ENCODE measurements around the gene PGR. TPM values are rescaled to one million over a fixed set of nuclear protein-coding genes. Genes with fewer than 3 reads are reported as not detected.

The PGR gene
- polyA plus RNA-seq, 1 of the 3 experiments (the other 2 are of a cell fraction): not detected

DNA sequence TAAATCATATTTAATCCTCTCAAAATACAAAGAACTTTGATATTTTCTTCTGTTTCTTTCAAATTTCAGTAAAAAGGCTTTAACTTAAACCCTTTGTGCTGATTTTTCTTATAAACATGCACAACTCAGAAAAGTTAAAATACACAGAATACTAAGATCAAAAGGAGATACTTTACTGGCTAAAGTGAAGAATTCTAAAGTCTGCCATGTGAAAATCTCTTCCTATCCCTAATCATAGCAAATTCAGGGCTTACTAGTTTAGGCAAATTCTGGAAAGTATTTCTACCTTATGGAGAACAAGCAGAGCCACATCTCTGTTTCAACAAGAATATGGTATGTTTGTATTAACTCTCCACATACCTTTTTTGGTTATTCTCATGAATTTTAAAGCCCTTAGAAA is 96.6 kb downstream of the PGR start:
- H3K4me1 ChIP-seq (ENCODE audit: control insufficient read depth in 1 of 2, insufficient read depth in 2 of 2, low read depth in 1 of 2, low read length in 1 of 2): no peaks in the 10 kb centered on the region
- H3K79me2 ChIP-seq (ENCODE audit: insufficient read depth): no peaks in the 10 kb centered on the region
- H3F3A ChIP-seq (replicated peaks; ENCODE audit: insufficient read depth): no peaks in the 10 kb centered on the region
- H3K4me2 ChIP-seq: no peak overlapping the region
- no peak overlapping the region for H3K4me3 ChIP-seq (ENCODE audit: low read depth in 2 of 2, low read length in 1 of 2)
- H2AFZ ChIP-seq (ENCODE audit: low read depth): no peak overlapping the region
- CTCF ChIA-PET: no interaction called here
- no peaks in the 10 kb centered on the region for H4K20me1 ChIP-seq (ENCODE audit: insufficient read depth)
- H3K9me2 ChIP-seq: no peaks in the 10 kb centered on the region
- DNase-seq: no peak
- POLR2A ChIA-PET: no interaction called here
- no peaks in the 10 kb centered on the region for H3K9me3 ChIP-seq
- no peak overlapping the region for H3K9ac ChIP-seq
- H3K27ac ChIP-seq (ENCODE audit: low read depth in 2 of 2, low read length in 1 of 2): no peak overlapping the region
- no peaks in the 10 kb centered on the region for H3K27me3 ChIP-seq (ENCODE audit: insufficient read depth)
- H3K36me3 ChIP-seq (replicated peaks in 1 of 2; ENCODE audit: control insufficient read depth in 1 of 2, insufficient read depth in 2 of 2, low read length in 1 of 2): no peaks in the 10 kb centered on the region
- TF ChIP-seq FOXM1 (IDR thresholded peaks at IDR 0.05; ENCODE audit: low read depth) (no peak), MEF2A (IDR thresholded peaks at IDR 0.05; ENCODE audit: borderline replicate concordance, low read depth) (no peak), TAF1 (IDR thresholded peaks at IDR 0.05; ENCODE audit: borderline replicate concordance, low read depth, low read length) (no peak), POLR2AphosphoS5 (IDR thresholded peaks at IDR 0.05; ENCODE audit: low read depth, low read length) (no peak), NFIC (IDR thresholded peaks at IDR 0.05; ENCODE audit: borderline replicate concordance) (no peak), TEAD4 (IDR thresholded peaks at IDR 0.05; ENCODE audit: borderline replicate concordance, insufficient read depth) (no peak), RAD21 (IDR thresholded peaks at IDR 0.05; ENCODE audit: low read length) (no peak), EZH2phosphoT487 (IDR thresholded peaks at IDR 0.05; ENCODE audit: borderline replicate concordance, low read depth) (no peak), GATA2 (CRISPR knock-in tag; IDR thresholded peaks at IDR 0.05) (no peak), RXRA (IDR thresholded peaks at IDR 0.05; ENCODE audit: borderline replicate concordance, low read depth) (no peak), CHD2 (IDR thresholded peaks at IDR 0.05; ENCODE audit: low read length, partially characterized antibody) (no peak), RFX5 (IDR thresholded peaks at IDR 0.05; ENCODE audit: low read length) (no peak), YY1 (IDR thresholded peaks at IDR 0.05; ENCODE audit: low read depth) (no peak), JUND (IDR thresholded peaks at IDR 0.05) (no peak), EP300 (IDR thresholded peaks at IDR 0.05; ENCODE audit: borderline replicate concordance in 1 of 2, low read depth in 1 of 2, low read length in 1 of 2) (no peak)
- TF ChIP-seq, protein P1, sequence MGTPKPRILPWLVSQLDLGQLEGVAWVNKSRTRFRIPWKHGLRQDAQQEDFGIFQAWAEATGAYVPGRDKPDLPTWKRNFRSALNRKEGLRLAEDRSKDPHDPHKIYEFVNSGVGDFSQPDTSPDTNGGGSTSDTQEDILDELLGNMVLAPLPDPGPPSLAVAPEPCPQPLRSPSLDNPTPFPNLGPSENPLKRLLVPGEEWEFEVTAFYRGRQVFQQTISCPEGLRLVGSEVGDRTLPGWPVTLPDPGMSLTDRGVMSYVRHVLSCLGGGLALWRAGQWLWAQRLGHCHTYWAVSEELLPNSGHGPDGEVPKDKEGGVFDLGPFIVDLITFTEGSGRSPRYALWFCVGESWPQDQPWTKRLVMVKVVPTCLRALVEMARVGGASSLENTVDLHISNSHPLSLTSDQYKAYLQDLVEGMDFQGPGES (IDR thresholded peaks at IDR 0.05; ENCODE audit: low read depth, low read length): no peak
- TF ChIP-seq, protein P2, sequence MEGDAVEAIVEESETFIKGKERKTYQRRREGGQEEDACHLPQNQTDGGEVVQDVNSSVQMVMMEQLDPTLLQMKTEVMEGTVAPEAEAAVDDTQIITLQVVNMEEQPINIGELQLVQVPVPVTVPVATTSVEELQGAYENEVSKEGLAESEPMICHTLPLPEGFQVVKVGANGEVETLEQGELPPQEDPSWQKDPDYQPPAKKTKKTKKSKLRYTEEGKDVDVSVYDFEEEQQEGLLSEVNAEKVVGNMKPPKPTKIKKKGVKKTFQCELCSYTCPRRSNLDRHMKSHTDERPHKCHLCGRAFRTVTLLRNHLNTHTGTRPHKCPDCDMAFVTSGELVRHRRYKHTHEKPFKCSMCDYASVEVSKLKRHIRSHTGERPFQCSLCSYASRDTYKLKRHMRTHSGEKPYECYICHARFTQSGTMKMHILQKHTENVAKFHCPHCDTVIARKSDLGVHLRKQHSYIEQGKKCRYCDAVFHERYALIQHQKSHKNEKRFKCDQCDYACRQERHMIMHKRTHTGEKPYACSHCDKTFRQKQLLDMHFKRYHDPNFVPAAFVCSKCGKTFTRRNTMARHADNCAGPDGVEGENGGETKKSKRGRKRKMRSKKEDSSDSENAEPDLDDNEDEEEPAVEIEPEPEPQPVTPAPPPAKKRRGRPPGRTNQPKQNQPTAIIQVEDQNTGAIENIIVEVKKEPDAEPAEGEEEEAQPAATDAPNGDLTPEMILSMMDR (IDR thresholded peaks at IDR 0.05): no peak
- TF ChIP-seq, protein P3, sequence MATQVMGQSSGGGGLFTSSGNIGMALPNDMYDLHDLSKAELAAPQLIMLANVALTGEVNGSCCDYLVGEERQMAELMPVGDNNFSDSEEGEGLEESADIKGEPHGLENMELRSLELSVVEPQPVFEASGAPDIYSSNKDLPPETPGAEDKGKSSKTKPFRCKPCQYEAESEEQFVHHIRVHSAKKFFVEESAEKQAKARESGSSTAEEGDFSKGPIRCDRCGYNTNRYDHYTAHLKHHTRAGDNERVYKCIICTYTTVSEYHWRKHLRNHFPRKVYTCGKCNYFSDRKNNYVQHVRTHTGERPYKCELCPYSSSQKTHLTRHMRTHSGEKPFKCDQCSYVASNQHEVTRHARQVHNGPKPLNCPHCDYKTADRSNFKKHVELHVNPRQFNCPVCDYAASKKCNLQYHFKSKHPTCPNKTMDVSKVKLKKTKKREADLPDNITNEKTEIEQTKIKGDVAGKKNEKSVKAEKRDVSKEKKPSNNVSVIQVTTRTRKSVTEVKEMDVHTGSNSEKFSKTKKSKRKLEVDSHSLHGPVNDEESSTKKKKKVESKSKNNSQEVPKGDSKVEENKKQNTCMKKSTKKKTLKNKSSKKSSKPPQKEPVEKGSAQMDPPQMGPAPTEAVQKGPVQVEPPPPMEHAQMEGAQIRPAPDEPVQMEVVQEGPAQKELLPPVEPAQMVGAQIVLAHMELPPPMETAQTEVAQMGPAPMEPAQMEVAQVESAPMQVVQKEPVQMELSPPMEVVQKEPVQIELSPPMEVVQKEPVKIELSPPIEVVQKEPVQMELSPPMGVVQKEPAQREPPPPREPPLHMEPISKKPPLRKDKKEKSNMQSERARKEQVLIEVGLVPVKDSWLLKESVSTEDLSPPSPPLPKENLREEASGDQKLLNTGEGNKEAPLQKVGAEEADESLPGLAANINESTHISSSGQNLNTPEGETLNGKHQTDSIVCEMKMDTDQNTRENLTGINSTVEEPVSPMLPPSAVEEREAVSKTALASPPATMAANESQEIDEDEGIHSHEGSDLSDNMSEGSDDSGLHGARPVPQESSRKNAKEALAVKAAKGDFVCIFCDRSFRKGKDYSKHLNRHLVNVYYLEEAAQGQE (IDR thresholded peaks at IDR 0.05; ENCODE audit: low read depth, low read length): no peak
- TF ChIP-seq, protein P4, sequence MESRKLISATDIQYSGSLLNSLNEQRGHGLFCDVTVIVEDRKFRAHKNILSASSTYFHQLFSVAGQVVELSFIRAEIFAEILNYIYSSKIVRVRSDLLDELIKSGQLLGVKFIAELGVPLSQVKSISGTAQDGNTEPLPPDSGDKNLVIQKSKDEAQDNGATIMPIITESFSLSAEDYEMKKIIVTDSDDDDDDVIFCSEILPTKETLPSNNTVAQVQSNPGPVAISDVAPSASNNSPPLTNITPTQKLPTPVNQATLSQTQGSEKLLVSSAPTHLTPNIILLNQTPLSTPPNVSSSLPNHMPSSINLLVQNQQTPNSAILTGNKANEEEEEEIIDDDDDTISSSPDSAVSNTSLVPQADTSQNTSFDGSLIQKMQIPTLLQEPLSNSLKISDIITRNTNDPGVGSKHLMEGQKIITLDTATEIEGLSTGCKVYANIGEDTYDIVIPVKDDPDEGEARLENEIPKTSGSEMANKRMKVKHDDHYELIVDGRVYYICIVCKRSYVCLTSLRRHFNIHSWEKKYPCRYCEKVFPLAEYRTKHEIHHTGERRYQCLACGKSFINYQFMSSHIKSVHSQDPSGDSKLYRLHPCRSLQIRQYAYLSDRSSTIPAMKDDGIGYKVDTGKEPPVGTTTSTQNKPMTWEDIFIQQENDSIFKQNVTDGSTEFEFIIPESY (IDR thresholded peaks at IDR 0.05; ENCODE audit: borderline replicate concordance, low read depth): no peak
- TF ChIP-seq, protein P5, sequence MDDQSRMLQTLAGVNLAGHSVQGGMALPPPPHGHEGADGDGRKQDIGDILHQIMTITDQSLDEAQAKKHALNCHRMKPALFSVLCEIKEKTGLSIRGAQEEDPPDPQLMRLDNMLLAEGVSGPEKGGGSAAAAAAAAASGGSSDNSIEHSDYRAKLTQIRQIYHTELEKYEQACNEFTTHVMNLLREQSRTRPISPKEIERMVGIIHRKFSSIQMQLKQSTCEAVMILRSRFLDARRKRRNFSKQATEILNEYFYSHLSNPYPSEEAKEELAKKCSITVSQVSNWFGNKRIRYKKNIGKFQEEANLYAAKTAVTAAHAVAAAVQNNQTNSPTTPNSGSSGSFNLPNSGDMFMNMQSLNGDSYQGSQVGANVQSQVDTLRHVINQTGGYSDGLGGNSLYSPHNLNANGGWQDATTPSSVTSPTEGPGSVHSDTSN (IDR thresholded peaks at IDR 0.05): no peak

All from SK-N-SH (cell line).